HCT116 (cell line): ENCODE data around the gene SLC1A4.
"Not testable (repeated sequence)": the region's sequence is repeated elsewhere in the genome, so short reads cannot be mapped to it uniquely, and the experiment has no call there.

Source experiments
- CTCF ChIP-seq, 3 experiments: fragments of 200-600 bp in 1 of 3; sonication (generic) in 1 of 3; IDR thresholded peaks in 2 of 3; conservative IDR thresholded peaks in 1 of 3; 2 replicates each; pipeline ENCODE4 v1.5.1; 2012 to 2017; ENCODE audit warnings: low read depth in 2 of 3, low read length in 2 of 3, antibody characterized with exemption in 1 of 3, borderline replicate concordance in 1 of 3, control low read depth in 1 of 3, mild to moderate bottlenecking in 1 of 3, mixed read lengths in 1 of 3, mixed run types in 1 of 3, moderate library complexity in 1 of 3; ENCODE audit not compliant: insufficient read depth in 1 of 3
- ELF1 ChIP-seq: IDR thresholded peaks from 2 replicates; pipeline ENCODE4 v1.6.1; 2012; ENCODE audit warnings: low read depth, borderline replicate concordance
- EZH2 ChIP-seq: fragments of 200-600 bp; sonication (generic); IDR thresholded peaks from 2 replicates; pipeline ENCODE4 v1.6.1; 2017; ENCODE audit warnings: antibody characterized with exemption, mixed run types
- EZH2phosphoT487 ChIP-seq: fragments of 200-600 bp; IDR thresholded peaks from 2 replicates; pipeline ENCODE4 v1.6.1; 2018; ENCODE audit warnings: antibody characterized with exemption, borderline replicate concordance
- POLR2A ChIP-seq: IDR thresholded peaks from 2 replicates; pipeline ENCODE4 v1.7.0; 2011; ENCODE audit warnings: borderline replicate concordance; ENCODE audit not compliant: insufficient read depth, insufficient read length; ENCODE audit errors: extremely low read depth
- POLR2AphosphoS5 ChIP-seq: IDR thresholded peaks from 2 replicates; pipeline ENCODE4 v1.6.1; 2011; ENCODE audit warnings: mild to moderate bottlenecking, low read depth, low read length, moderate library complexity
- REST ChIP-seq: IDR thresholded peaks from 2 replicates; pipeline ENCODE4 v1.6.1; 2012; ENCODE audit warnings: low read depth
- ZFX ChIP-seq: fragments of 450-650 bp; IDR thresholded peaks from 2 replicates; pipeline ENCODE4 v1.6.1; 2017

- not testable (repeated sequence) for TF ChIP-seq CTCF (IDR thresholded peaks at IDR 0.05 in 2 of 3, conservative IDR thresholded peaks at IDR 0.05 in 1 of 3; ENCODE audit: borderline replicate concordance in 1 of 3, insufficient read depth in 1 of 3, low read depth in 2 of 3, low read length in 2 of 3); EZH2; POLR2A; ZFX; EZH2phosphoT487; REST; ELF1; POLR2AphosphoS5
These were observed 20.1 kb upstream of the SLC1A4 start for GRCh38 chr2:64969086-64969485.
